ENCODE measurements around the gene KCNIP1.

KCNIP1 gene

DNA sequence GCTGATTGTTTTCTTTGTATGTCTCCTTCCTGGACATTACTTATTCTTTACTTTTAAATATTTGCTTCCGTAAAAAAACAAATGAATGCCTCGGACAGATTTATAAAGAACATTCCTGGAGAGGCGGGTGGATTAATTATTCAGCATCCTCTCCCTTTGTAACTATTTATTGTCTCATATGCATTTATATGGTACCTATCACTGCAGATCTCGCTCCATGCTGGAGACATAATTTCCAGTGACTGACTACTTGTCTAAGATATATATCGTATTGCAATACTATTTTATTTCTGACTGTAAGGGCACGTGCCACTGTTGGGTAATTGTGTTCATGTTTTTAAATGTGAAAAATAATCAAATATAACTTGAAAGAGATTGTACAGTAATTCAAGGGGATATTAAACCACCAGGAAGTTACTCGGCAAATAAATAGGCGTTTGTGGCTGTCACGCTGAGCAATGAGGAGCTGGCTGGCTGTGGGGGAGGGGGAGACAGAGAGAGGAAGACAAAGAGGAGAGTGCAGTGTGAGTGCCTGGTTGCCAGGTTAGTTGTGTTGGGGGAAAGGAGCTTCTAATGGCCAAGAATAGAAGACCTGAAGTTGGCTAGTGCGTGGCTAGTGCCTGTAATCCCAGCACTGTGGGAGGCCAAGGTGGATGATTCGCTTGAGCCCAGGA is 147.9 kb downstream of the KCNIP1 start:
- H2AFZ ChIP-seq (ENCODE audit: insufficient read depth, low read length, poor library complexity), result no peak overlapping the region
- H4K12ac ChIP-seq (ENCODE audit: low read depth, low read length), result no peak overlapping the region
- no peak overlapping the region for H3K4me3 ChIP-seq (ENCODE audit: low read depth, low read length)
- DNase-seq, result no peak
- no peak overlapping the region for H4K91ac ChIP-seq (ENCODE audit: low read depth, low read length)
- no peak overlapping the region for H2BK120ac ChIP-seq (ENCODE audit: insufficient read depth, low read length, poor library complexity)
- H3K23ac ChIP-seq (ENCODE audit: low read length), result no peak overlapping the region
- WGBS (ENCODE audit: extremely low coverage, insufficient coverage, insufficient read length), result no CpG with 5 or more reads among the region's 11 CpGs
- H4K8ac ChIP-seq (ENCODE audit: low read depth, low read length), result no peak overlapping the region
- no peaks in the 10 kb centered on the region for H3K79me1 ChIP-seq (ENCODE audit: low read length)
- no peak overlapping the region for H2BK5ac ChIP-seq (ENCODE audit: low read depth, low read length, poor library complexity)
- H3K9me3 ChIP-seq (ENCODE audit: insufficient read depth, low read depth, low read length), result no peaks in the 10 kb centered on the region
- no peak overlapping the region for H2AK5ac ChIP-seq (ENCODE audit: low read length)
- no peak overlapping the region for H3K4ac ChIP-seq (ENCODE audit: low read depth, low read length)
- H3K27ac ChIP-seq (ENCODE audit: low read depth, low read length), result no peak overlapping the region
- H3K27me3 ChIP-seq (ENCODE audit: insufficient read depth, low read length), result no peaks in the 10 kb centered on the region
- H3K9ac ChIP-seq (ENCODE audit: low read length), result no peak overlapping the region
- no peak overlapping the region for H3K4me2 ChIP-seq (ENCODE audit: low read length)
- no peak overlapping the region for H2BK12ac ChIP-seq (ENCODE audit: low read length)
- H3K79me2 ChIP-seq (ENCODE audit: control insufficient read depth, insufficient read depth, low read length, poor library complexity), result no peaks in the 10 kb centered on the region
- H3K36me3 ChIP-seq (ENCODE audit: control insufficient read depth in 1 of 2, insufficient read depth in 2 of 2, low read length in 2 of 2), result no peaks in the 10 kb centered on the region
- no peaks in the 10 kb centered on the region for H3K4me1 ChIP-seq (ENCODE audit: control insufficient read depth in 1 of 2, insufficient read depth in 2 of 2, low read length in 2 of 2)
- H3K18ac ChIP-seq (ENCODE audit: low read length), result no peak overlapping the region
- no peak overlapping the region for H3K14ac ChIP-seq (ENCODE audit: low read length)

DNA sequence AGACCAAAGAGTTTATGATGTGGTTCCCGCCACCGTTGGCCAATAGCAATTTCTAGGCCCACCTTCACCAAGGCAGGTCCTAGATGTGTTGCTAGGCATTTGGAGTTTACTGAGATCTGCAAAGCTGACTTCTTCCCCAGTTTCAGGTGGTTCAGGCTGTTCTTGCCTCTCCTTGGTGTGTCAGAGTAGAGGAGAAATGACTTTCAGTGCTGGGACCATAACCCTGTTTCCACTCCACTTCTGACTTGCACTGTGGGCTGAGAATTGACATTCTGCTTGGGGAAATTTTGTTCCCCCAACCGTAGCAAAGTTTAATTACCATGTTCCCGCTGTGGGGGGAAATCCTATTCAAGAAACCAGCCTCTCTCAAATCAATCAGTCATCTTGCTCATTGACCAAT is 151.7 kb downstream of the KCNIP1 start:
- Histone ChIP-seq H2BK5ac (ENCODE audit: low read depth, low read length, poor library complexity) (no peak overlapping the region), H2AFZ (ENCODE audit: insufficient read depth, low read length, poor library complexity) (no peak overlapping the region), H3K4ac (ENCODE audit: low read depth, low read length) (no peak overlapping the region), H4K8ac (ENCODE audit: low read depth, low read length) (no peak overlapping the region), H3K27ac (ENCODE audit: low read depth, low read length) (no peak overlapping the region), H3K9me3 (ENCODE audit: insufficient read depth, low read depth, low read length) (no peaks in the 10 kb centered on the region), H3K79me1 (ENCODE audit: low read length) (no peaks in the 10 kb centered on the region), H4K91ac (ENCODE audit: low read depth, low read length) (no peak overlapping the region), H3K4me3 (ENCODE audit: low read depth, low read length) (no peak overlapping the region), H2BK12ac (ENCODE audit: low read length) (no peak overlapping the region), H3K14ac (ENCODE audit: low read length) (no peak overlapping the region), H4K12ac (ENCODE audit: low read depth, low read length) (no peak overlapping the region), H3K18ac (ENCODE audit: low read length) (no peak overlapping the region), H3K27me3 (ENCODE audit: insufficient read depth, low read length) (no peaks in the 10 kb centered on the region), H2BK120ac (ENCODE audit: insufficient read depth, low read length, poor library complexity) (no peak overlapping the region), H3K4me1 (ENCODE audit: control insufficient read depth in 1 of 2, insufficient read depth in 2 of 2, low read length in 2 of 2) (no peaks in the 10 kb centered on the region), H3K9ac (ENCODE audit: low read length) (no peak overlapping the region), H2AK5ac (ENCODE audit: low read length) (no peak overlapping the region), H3K36me3 (ENCODE audit: control insufficient read depth in 1 of 2, insufficient read depth in 2 of 2, low read length in 2 of 2) (no peaks in the 10 kb centered on the region), H3K23ac (ENCODE audit: low read length) (no peak overlapping the region), H3K4me2 (ENCODE audit: low read length) (no peak overlapping the region), H3K79me2 (ENCODE audit: control insufficient read depth, insufficient read depth, low read length, poor library complexity) (no peaks in the 10 kb centered on the region)
- no peak for DNase-seq
- WGBS (ENCODE audit: extremely low coverage, insufficient coverage, insufficient read length), result no CpG with 5 or more reads among the region's 4 CpGs

DNA sequence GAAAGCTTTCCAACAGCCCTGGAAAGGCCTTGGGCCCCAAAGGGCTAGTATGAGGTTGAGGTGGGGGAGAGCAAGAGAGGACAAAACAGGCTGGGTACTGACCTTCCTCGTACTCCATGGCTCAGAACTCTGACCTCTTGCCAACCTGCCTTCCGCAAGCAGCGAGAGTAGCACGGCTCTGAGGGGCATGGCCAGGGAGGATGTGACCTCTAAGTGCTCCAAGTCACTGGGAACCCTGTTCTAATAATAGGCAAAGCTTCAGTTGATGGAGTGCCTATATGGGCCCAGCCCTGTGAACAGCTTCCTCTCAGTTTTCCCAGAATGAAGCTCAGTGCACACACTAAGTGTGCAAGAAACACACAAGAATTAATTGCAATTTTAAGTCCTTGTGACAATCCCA is 152.1 kb downstream of the KCNIP1 start:
- Histone ChIP-seq H3K27me3 (ENCODE audit: insufficient read depth, low read length) (no peaks in the 10 kb centered on the region), H4K8ac (ENCODE audit: low read depth, low read length) (no peak overlapping the region), H3K23ac (ENCODE audit: low read length) (no peak overlapping the region), H3K27ac (ENCODE audit: low read depth, low read length) (no peak overlapping the region), H3K9me3 (ENCODE audit: insufficient read depth, low read depth, low read length) (no peaks in the 10 kb centered on the region), H3K18ac (ENCODE audit: low read length) (no peak overlapping the region), H2AFZ (ENCODE audit: insufficient read depth, low read length, poor library complexity) (no peak overlapping the region), H3K4ac (ENCODE audit: low read depth, low read length) (no peak overlapping the region), H2BK12ac (ENCODE audit: low read length) (no peak overlapping the region), H3K4me2 (ENCODE audit: low read length) (no peak overlapping the region), H3K4me1 (ENCODE audit: control insufficient read depth in 1 of 2, insufficient read depth in 2 of 2, low read length in 2 of 2) (no peaks in the 10 kb centered on the region), H2AK5ac (ENCODE audit: low read length) (no peak overlapping the region), H4K91ac (ENCODE audit: low read depth, low read length) (no peak overlapping the region), H2BK120ac (ENCODE audit: insufficient read depth, low read length, poor library complexity) (no peak overlapping the region), H3K36me3 (ENCODE audit: control insufficient read depth in 1 of 2, insufficient read depth in 2 of 2, low read length in 2 of 2) (no peaks in the 10 kb centered on the region), H2BK5ac (ENCODE audit: low read depth, low read length, poor library complexity) (no peak overlapping the region), H4K12ac (ENCODE audit: low read depth, low read length) (no peak overlapping the region), H3K4me3 (ENCODE audit: low read depth, low read length) (no peak overlapping the region), H3K79me2 (ENCODE audit: control insufficient read depth, insufficient read depth, low read length, poor library complexity) (no peaks in the 10 kb centered on the region), H3K14ac (ENCODE audit: low read length) (no peak overlapping the region), H3K9ac (ENCODE audit: low read length) (no peak overlapping the region), H3K79me1 (ENCODE audit: low read length) (no peaks in the 10 kb centered on the region)
- WGBS (ENCODE audit: extremely low coverage, insufficient coverage, insufficient read length), result no CpG with 5 or more reads among the region's 4 CpGs
- no peak for DNase-seq

DNA sequence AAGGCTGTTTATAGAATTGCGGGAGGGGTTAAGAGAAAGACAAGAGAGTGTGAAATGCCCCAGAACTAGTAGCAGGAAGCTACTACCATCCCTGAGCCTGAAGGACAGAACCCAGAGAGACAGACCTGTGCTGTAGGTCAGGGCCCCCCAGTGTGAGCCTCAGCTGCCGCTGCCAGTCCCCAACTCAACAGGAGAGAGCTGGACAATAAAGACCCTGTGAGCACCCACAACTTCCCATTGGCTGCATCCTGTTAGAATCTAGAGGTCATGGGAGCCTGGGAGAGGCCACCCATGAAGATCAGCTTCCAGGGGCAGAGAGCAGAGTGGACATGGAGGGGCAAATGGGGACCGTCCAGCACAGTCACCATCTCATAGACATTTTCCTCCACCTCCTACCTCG is 152.5 kb downstream of the KCNIP1 start:
- Histone ChIP-seq H3K27ac (ENCODE audit: low read depth, low read length) (no peak overlapping the region), H2BK120ac (ENCODE audit: insufficient read depth, low read length, poor library complexity) (no peak overlapping the region), H3K4me1 (ENCODE audit: control insufficient read depth in 1 of 2, insufficient read depth in 2 of 2, low read length in 2 of 2) (no peaks in the 10 kb centered on the region), H4K91ac (ENCODE audit: low read depth, low read length) (no peak overlapping the region), H3K9ac (ENCODE audit: low read length) (no peak overlapping the region), H4K12ac (ENCODE audit: low read depth, low read length) (no peak overlapping the region), H3K23ac (ENCODE audit: low read length) (no peak overlapping the region), H3K79me1 (ENCODE audit: low read length) (no peaks in the 10 kb centered on the region), H2BK12ac (ENCODE audit: low read length) (no peak overlapping the region), H3K36me3 (ENCODE audit: control insufficient read depth in 1 of 2, insufficient read depth in 2 of 2, low read length in 2 of 2) (no peaks in the 10 kb centered on the region), H3K4me3 (ENCODE audit: low read depth, low read length) (no peak overlapping the region), H2AK5ac (ENCODE audit: low read length) (no peak overlapping the region), H2AFZ (ENCODE audit: insufficient read depth, low read length, poor library complexity) (no peak overlapping the region), H3K9me3 (ENCODE audit: insufficient read depth, low read depth, low read length) (no peaks in the 10 kb centered on the region), H3K4me2 (ENCODE audit: low read length) (no peak overlapping the region), H3K14ac (ENCODE audit: low read length) (no peak overlapping the region), H3K18ac (ENCODE audit: low read length) (no peak overlapping the region), H3K79me2 (ENCODE audit: control insufficient read depth, insufficient read depth, low read length, poor library complexity) (no peaks in the 10 kb centered on the region), H4K8ac (ENCODE audit: low read depth, low read length) (no peak overlapping the region), H3K4ac (ENCODE audit: low read depth, low read length) (no peak overlapping the region), H3K27me3 (ENCODE audit: insufficient read depth, low read length) (no peaks in the 10 kb centered on the region), H2BK5ac (ENCODE audit: low read depth, low read length, poor library complexity) (no peak overlapping the region)
- DNase-seq, result no peak
- WGBS (ENCODE audit: extremely low coverage, insufficient coverage, insufficient read length), result no CpG with 5 or more reads among the region's 4 CpGs

Measured in trophoblast cell (in vitro differentiated cells and primary cell).